Endothelial cell of umbilical vein (primary cell): ENCODE data around the gene STARD13. TPM values are rescaled to one million over a fixed set of nuclear protein-coding genes. Genes with fewer than 3 reads are reported as not detected.

Source experiments
- BruUV-seq: library from RNA; stranded (reverse); fragments of 400-500 nt; replicated peaks from 2 replicates; lab custom pipeline; 2021; lab: Mats Ljungman, UMichigan
- CTCF ChIA-PET: fragments of 300-600, 350-600 bp; sonication (Branson Sonifier 250); formaldehyde crosslinking; loops from one replicate; lab custom pipeline; 2021; ENCODE audit warnings: antibody characterized with exemption, inconsistent platforms; lab: Charles Lee
- POLR2A ChIA-PET: fragments of 300-600, 350-600 bp; sonication (Branson Sonifier 250); formaldehyde crosslinking; loops from one replicate; lab custom pipeline; 2021; ENCODE audit warnings: antibody characterized with exemption, inconsistent platforms; lab: Charles Lee
- DNase-seq: peaks from one replicate; pipeline ENCODE4 v3.0.0-alpha.2; 2011; ENCODE audit warnings: low read depth, low spot score
- FAIRE-seq: peaks from 2 replicates; lab custom pipeline; 2011; peaks lifted over from hg19 to GRCh38; lab: Jason Lieb, UNC
- H2AFZ ChIP-seq: 2 replicates; pipeline ENCODE4 v1.6.0; 2012; ENCODE audit warnings: low read depth, low read length, control low read depth, inconsistent platforms
- H3K27ac ChIP-seq: 2 replicates; pipeline ENCODE4 v1.5.1; 2011; ENCODE audit warnings: low read depth, mild to moderate bottlenecking, control low read depth, low read length, moderate library complexity; ENCODE audit not compliant: insufficient read depth
- H3K27me3 ChIP-seq, 2 experiments: 2 replicates each; pipeline versions ENCODE4 v1.6.0 to v1.6.1; 2011; ENCODE audit warnings: low read length in 2 of 2, mixed read lengths in 1 of 2; ENCODE audit not compliant: control insufficient read depth in 2 of 2, insufficient read depth in 2 of 2
- H3K36me3 ChIP-seq, 2 experiments: 2 replicates in 1 of 2; 3 replicates in 1 of 2; pipeline ENCODE4 v1.5.1; 2011; ENCODE audit warnings: low read length in 2 of 2, mild to moderate bottlenecking in 1 of 2, moderate library complexity in 1 of 2; ENCODE audit not compliant: control insufficient read depth in 2 of 2, insufficient read depth in 2 of 2; ENCODE audit errors: extremely low read depth in 1 of 2
- H3K4me1 ChIP-seq: 3 replicates; pipeline ENCODE4 v1.5.1; 2011; ENCODE audit warnings: mild to moderate bottlenecking, low read length; ENCODE audit not compliant: control insufficient read depth, insufficient read depth; ENCODE audit errors: extremely low read depth
- H3K4me2 ChIP-seq: 2 replicates; pipeline ENCODE4 v1.6.1; 2011; ENCODE audit warnings: low read length, control low read depth, mixed read lengths; ENCODE audit not compliant: insufficient read depth
- H3K4me3 ChIP-seq, 3 experiments: fragments of 200-600 bp in 1 of 3; sonication (generic), shearing (Covaris generic) in 1 of 3; replicated peaks in 1 of 3; 2 replicates each; pipeline ENCODE4 v1.5.1; 2011 to 2016; ENCODE audit warnings: control low read depth in 3 of 3, low read length in 3 of 3, mild to moderate bottlenecking in 2 of 3, inconsistent platforms in 1 of 3, low read depth in 1 of 3, moderate library complexity in 1 of 3; ENCODE audit not compliant: insufficient read depth in 1 of 3
- H3K79me2 ChIP-seq: 2 replicates; pipeline ENCODE4 v1.6.0; 2012; ENCODE audit warnings: low read length, inconsistent platforms; ENCODE audit not compliant: control insufficient read depth, insufficient read depth
- H3K9ac ChIP-seq: replicated peaks from 2 replicates; pipeline ENCODE3; 2011; ENCODE audit warnings: low read length, control low read depth; ENCODE audit not compliant: insufficient read depth; ENCODE audit errors: extremely low read depth
- H3K9me1 ChIP-seq: replicated peaks from 3 replicates; pipeline ENCODE4 v1.6.0; 2011; ENCODE audit warnings: mild to moderate bottlenecking, low read length; ENCODE audit not compliant: control insufficient read depth, insufficient read depth; ENCODE audit errors: extremely low read depth
- H3K9me3 ChIP-seq: replicated peaks from 2 replicates; pipeline ENCODE4 v1.5.1; 2012; ENCODE audit warnings: low read length, inconsistent platforms; ENCODE audit not compliant: control insufficient read depth, insufficient read depth
- H4K20me1 ChIP-seq: replicated peaks from 2 replicates; pipeline ENCODE3; 2011; ENCODE audit warnings: mild to moderate bottlenecking, low read length; ENCODE audit not compliant: control insufficient read depth, insufficient read depth; ENCODE audit errors: extremely low read depth
- CTCF ChIP-seq, 2 donors: IDR thresholded peaks; 1 replicate in 1 of 2; 2 replicates in 1 of 2; pipeline ENCODE4 v1.5.1; 2011; ENCODE audit warnings: low read length in 2 of 2, mild to moderate bottlenecking in 2 of 2, moderate library complexity in 2 of 2, control low read depth in 1 of 2, inconsistent platforms in 1 of 2, low read depth in 1 of 2; ENCODE audit not compliant: insufficient read depth in 1 of 2; ENCODE audit errors: extremely low read depth in 1 of 2
- EZH2 ChIP-seq: IDR thresholded peaks from 2 replicates; pipeline ENCODE4 v1.6.1; 2012; ENCODE audit warnings: borderline replicate concordance, low read depth, mild to moderate bottlenecking, moderate library complexity, low read length, inconsistent platforms; ENCODE audit not compliant: severe bottlenecking
- FOS ChIP-seq: IDR thresholded peaks from 2 replicates; pipeline ENCODE4 v1.6.1; 2011; ENCODE audit warnings: mild to moderate bottlenecking, low read length, moderate library complexity, borderline replicate concordance; ENCODE audit not compliant: insufficient read depth
- GATA2 ChIP-seq: IDR thresholded peaks from 2 replicates; pipeline ENCODE4 v1.7.0; 2011; ENCODE audit warnings: low read depth, mild to moderate bottlenecking, moderate library complexity, mixed read lengths, low read length; ENCODE audit not compliant: insufficient read length, insufficient read depth
- JUN ChIP-seq: IDR thresholded peaks from 2 replicates; pipeline ENCODE4 v1.6.1; 2011; ENCODE audit warnings: borderline replicate concordance, low read depth; ENCODE audit not compliant: insufficient read length, insufficient read depth
- MAX ChIP-seq: IDR thresholded peaks from 2 replicates; pipeline ENCODE4 v1.6.1; 2011; ENCODE audit not compliant: insufficient read depth, insufficient read length
- MYC ChIP-seq: IDR thresholded peaks from one replicate; pipeline ENCODE4 v1.6.1; 2011; ENCODE audit warnings: mild to moderate bottlenecking, low read depth, low read length
- POLR2A ChIP-seq: IDR thresholded peaks from 2 replicates; pipeline ENCODE4 v1.6.1; 2012; ENCODE audit warnings: low read depth, mild to moderate bottlenecking, control low read depth, low read length
- POLR2AphosphoS5 ChIP-seq: IDR thresholded peaks from 2 replicates; pipeline ENCODE4 v1.6.1; 2012; ENCODE audit warnings: low read depth, mild to moderate bottlenecking, control low read depth, low read length, moderate library complexity; ENCODE audit not compliant: insufficient read depth
- dilution Hi-C: fragments of 300-500 bp; cut with MboI; formaldehyde crosslinking; loops from one replicate; pipeline ENCODE4 v1.15.0; 2019; ENCODE audit warnings: low sequenced_read_pairs; ENCODE audit not compliant: extremely low pct_ligation_motif_present
- intact Hi-C: fragments of 100-400 bp; cut with micrococcal nuclease; formaldehyde crosslinking; loops from one replicate; pipeline ENCODE4 v1.10.0; 2022
- polyA plus RNA-seq, 4 experiments: library from polyadenylated mRNA; depleted of rRNA in 3 of 4; stranded (reverse) in 3 of 4; unstranded in 1 of 4; fragments of >200 nt; gene quantifications; 2 replicates each; pipeline versions ENCODE4 v1.2.1 to v1.2.3, GENCODE V29; 2011 to 2012; ENCODE audit warnings: missing spikeins in 1 of 4
- total RNA-seq: library from RNA; stranded (reverse); gene quantifications from 2 replicates; pipeline ENCODE4 v1.2.3, GENCODE V29; 2021

The STARD13 gene
- total and polyA plus RNA-seq, 2 donors (not counting 3 experiments of a cell fraction or from before 2014, with no cell fraction given): 11.0 to 47.7 TPM

- H4K20me1 ChIP-seq: no peaks in the 10 kb centered on the region
- peaks cover 76% of the 10 kb centered on the region for H3K79me2 ChIP-seq
- no peaks in the 10 kb centered on the region for H3K27me3 ChIP-seq
- no peak overlapping the region for H2AFZ ChIP-seq
- H3K4me1 ChIP-seq: peaks cover 21% of the 10 kb centered on the region
- ChIA-PET CTCF (interaction anchor here (0.6 to 1.4 kb wide), 4 partner anchors 15 to 298 kb away, joined by 3 to 4 read pairs (median 4); no protein-coding TSS in a partner anchor), POLR2A (no interaction called here)
- H3K27ac ChIP-seq: no peak overlapping the region
- H3K9me1 ChIP-seq: no peaks in the 10 kb centered on the region
- H3K4me2 ChIP-seq: no peak overlapping the region
- no peak overlapping the region for H3K4me3 ChIP-seq
- FAIRE-seq (no peak), DNase-seq (no peak)
- dilution Hi-C loops (no loop called here), intact Hi-C loops (no loop called here)
- no peak for TF ChIP-seq GATA2
- no peak for TF ChIP-seq POLR2A
- no peak for TF ChIP-seq MYC
- TF ChIP-seq EZH2: no peak
- TF ChIP-seq FOS: no peak
- TF ChIP-seq POLR2AphosphoS5: no peak
- TF ChIP-seq MAX: no peak
- TF ChIP-seq CTCF (IDR thresholded peaks at IDR 0.05; ENCODE audit: extremely low read depth in 1 of 2, insufficient read depth in 1 of 2, low read depth in 1 of 2, low read length in 2 of 2): no peak
- TF ChIP-seq JUN: no peak
- H3K9ac ChIP-seq: no peak overlapping the region
- no TSS peak for BruUV-seq
- H3K36me3 ChIP-seq: peaks cover 0 to 2% of the 10 kb centered on the region in 2 experiments
- no peaks in the 10 kb centered on the region for H3K9me3 ChIP-seq
Measured at GRCh38 chr13:33244907-33245287, 40.7 kb downstream of the STARD13 start.
